NK-92 (cell line): ENCODE data around the gene ZNF546.

Experiments used
- DNase-seq: peaks from one replicate; lab custom pipeline; 2025; ENCODE audit not compliant: unreplicated experiment; lab: John Stamatoyannopoulos, UW

The ZNF546 gene

DNA sequence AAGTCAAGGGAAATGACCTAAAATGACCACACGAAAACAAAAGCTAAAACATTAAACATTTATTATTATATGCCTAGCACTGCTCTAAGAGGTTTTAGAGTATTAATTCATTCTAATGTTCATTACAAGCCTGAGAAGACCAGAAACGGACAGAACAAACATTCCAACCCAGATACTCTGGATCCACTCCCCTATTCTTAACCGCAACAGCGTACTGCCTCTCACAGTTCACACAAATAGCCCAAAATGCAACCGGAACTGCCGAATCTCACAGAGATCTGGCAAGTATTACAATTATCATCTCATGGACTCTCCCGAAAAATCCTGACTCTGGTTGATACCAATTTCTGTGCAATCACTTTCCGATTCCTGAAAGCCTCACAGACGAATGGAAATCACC lies 57.8 kb downstream of the ZNF546 start:
- no peak for DNase-seq

DNA sequence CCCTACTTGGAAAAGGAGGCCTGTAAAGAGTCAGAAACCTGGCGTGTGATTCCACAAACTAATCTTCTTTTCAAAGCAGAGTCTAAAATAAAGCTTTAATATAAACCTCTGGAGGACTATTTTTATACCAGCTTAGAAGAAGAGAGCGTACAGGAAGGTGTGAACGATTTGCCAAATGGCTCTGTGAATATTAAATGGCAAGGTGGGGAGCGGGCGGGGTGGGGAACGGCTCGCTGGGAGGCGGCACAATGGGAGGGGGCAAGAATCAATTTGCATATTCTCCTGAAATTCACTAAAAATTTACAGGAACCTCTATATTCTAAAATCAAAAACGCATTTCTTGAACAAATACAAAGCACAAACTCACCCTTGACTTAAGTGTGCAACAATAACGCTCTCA lies 58.2 kb downstream of the ZNF546 start:
- no peak for DNase-seq

DNA sequence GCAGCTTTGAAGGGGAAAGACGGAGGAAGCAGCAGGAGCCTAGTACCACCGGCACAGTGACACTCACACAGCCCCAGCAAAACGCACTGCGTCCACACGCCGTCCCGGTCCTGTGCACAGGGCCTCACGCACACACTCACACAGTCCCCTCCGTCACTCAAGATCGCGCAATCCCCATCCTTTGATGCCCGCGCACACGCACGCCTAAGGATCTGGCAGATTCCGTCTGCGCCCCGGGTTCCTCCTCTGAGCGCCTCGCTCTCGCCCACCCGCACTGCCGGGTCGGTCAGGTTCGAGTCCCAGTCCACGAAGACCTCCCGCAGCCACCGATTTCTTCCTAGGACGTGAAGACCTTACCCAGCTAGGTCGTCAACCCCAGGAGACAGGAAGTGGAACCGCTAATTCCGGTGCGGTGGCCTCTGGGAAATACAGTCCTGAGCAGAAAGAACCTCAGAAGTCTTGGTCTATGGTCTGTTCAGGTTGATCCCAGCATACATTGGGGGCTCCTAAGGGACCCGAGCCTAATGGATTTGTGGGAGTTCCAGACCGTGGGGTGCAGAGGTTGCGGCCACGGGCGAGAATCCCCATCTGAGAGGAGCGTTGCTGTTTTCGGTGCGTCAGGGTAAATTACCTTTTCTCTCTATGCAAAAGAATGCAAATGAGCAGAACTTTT lies 59.1 kb downstream of the ZNF546 start, which contains the start of gene ZNF780B:
ZNF780B (minus strand) TSS at position 400 of the 673 bp plus-strand sequence. CDS start 5,899 bp downstream, outside the sequence.
- DNase-seq = no peak

DNA sequence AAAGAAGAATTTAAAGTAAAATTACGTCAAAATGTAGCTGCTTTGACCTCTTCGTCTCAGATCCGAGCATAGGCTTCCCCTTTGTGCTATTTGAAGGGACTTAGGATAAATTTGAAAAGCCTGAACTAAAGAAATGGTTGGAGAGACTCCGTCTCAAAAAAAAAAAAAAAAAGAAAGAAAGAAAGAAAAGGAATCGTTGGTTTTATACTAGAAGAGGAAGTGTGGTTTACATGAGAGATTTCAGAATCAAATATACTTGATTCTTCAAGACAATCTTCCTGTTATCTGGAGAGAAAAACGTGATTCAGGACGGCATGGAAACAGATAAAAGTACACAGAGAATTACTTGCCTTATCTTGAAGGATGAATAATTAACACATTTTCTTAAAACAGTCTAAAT lies 59.6 kb downstream of the ZNF546 start:
- no peak for DNase-seq

DNA sequence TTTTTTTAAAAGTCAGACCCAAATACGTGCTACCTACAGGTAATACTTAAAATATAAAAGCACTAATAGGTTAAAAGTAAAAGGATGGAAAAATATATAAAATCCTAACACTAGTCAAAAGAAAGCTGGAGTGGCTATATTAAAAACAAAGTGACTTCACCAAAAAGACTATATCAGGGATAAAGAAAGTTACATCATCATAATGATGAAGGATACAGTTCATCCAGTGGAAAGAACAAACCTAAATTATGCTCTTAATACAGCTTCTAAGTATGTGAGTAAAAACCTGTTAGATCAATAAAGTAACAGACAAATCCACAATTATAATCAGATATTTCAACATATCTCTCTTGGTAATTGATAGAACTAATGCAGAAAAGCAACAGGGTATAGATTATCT lies 60.3 kb downstream of the ZNF546 start:
- no peak for DNase-seq

DNA sequence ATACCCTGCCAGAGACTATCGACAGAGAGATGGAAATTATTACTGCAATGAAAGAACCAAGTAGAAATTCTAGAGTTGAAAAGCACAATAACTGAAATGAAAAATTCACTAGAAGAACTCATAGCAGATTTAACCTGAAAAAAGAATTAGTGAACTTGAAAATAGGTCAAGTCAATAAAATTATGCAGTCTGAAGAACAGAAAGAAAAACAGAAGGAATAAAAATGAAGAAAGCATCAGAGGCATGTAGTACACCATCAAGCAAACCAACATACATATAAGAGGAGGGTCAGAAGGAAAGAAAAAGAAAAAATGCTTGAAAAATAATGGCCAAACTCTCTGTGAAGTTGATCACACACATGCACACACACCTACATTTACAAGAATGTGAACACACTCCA lies 62.8 kb downstream of the ZNF546 start:
- no peak for DNase-seq

DNA sequence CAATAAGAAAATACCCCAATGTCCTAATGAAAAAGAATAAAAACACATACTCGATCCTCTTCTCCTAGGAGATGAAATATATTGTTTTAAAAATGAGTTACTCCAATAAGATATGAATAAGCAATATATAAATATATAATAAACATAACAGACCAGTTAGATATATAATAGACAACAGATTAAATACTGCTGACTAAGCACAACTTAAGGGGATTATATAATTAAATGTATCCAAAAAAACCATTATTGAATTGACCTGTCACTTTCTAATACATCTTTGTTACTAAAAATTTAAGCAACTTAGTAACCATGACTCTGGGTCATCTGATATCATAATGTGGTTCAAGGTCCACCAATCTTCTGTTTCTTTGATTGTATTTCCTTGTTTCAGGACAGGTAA lies 73.2 kb downstream of the ZNF546 start:
- no peak for DNase-seq
